HepG2 (cell line): ENCODE results near the gene KIAA0232. TPM values are rescaled to one million over a fixed set of nuclear protein-coding genes. Genes with fewer than 3 reads are reported as not detected.

Experiments used
- ATAC-seq: fragments of 200-7000 bp; cut with Tn5 transposase; 3 replicates; pipeline ENCODE4 v1.9.1; 2020; ENCODE audit warnings: mild to moderate bottlenecking, moderate library complexity
- BruUV-seq: library from RNA; stranded (reverse); fragments of 400-500 nt; replicated peaks from 2 replicates; lab custom pipeline; 2021; lab: Mats Ljungman, UMichigan
- CTCF ChIA-PET: fragments of 300-600 bp; formaldehyde crosslinking; extraction: SDS; loops from one replicate; lab custom pipeline; 2021; ENCODE audit warnings: low total read pairs, inconsistent platforms, low intra/inter-chr PET ratio; lab: Yijun Ruan, JAX
- POLR2A ChIA-PET: fragments of 350-600 bp; sonication (Branson Sonifier 250); formaldehyde crosslinking; loops from one replicate; lab custom pipeline; 2020; ENCODE audit warnings: antibody characterized with exemption, inconsistent platforms; lab: Yijun Ruan, JAX
- DNase-seq: peaks from one replicate; pipeline ENCODE4 v3.0.0-alpha.2; 2015; ENCODE audit warnings: low spot score
- FAIRE-seq: peaks from 3 replicates; lab custom pipeline; 2011; peaks lifted over from hg19 to GRCh38; lab: Jason Lieb, UNC
- H2AFZ ChIP-seq: one replicate; pipeline ENCODE4 v1.6.1; 2011; ENCODE audit warnings: low read length, inconsistent platforms
- H3K27ac ChIP-seq: fragments of 300-600 bp; 3 replicates; pipeline ENCODE4 v1.8.0; 2011; ENCODE audit warnings: mixed run types, mild to moderate bottlenecking, mixed read lengths, low read length, inconsistent platforms; ENCODE audit not compliant: insufficient read depth; ENCODE audit errors: extremely low read length
- H3K27me3 ChIP-seq, 2 experiments: fragments of 200-600 bp in 1 of 2; 2 replicates in 1 of 2; 3 replicates in 1 of 2; pipeline versions ENCODE4 v1.6.0 to v1.8.0; 2011; ENCODE audit warnings: low read length in 2 of 2, mild to moderate bottlenecking in 2 of 2, moderate library complexity in 2 of 2, inconsistent platforms in 1 of 2; ENCODE audit not compliant: insufficient read depth in 2 of 2, control insufficient read depth in 1 of 2
- H3K36me3 ChIP-seq, 2 experiments: fragments of 200-600 bp in 1 of 2; replicated peaks in 1 of 2; 2 replicates in 1 of 2; 3 replicates in 1 of 2; pipeline versions ENCODE4 v1.5.1 to v1.8.0; 2011; ENCODE audit warnings: low read length in 2 of 2, inconsistent platforms in 1 of 2; ENCODE audit not compliant: insufficient read depth in 2 of 2, control insufficient read depth in 1 of 2
- H3K4me1 ChIP-seq: 2 replicates; pipeline ENCODE4 v1.5.1; 2012; ENCODE audit warnings: low read length, inconsistent platforms; ENCODE audit not compliant: insufficient read depth
- H3K4me2 ChIP-seq: 2 replicates; pipeline ENCODE4 v1.6.0; 2011; ENCODE audit warnings: low read depth, low read length, inconsistent platforms
- H3K4me3 ChIP-seq, 3 experiments: fragments of 200-600 bp in 1 of 3; sonication (generic), shearing (Covaris generic) in 1 of 3; replicated peaks in 1 of 3; 2 replicates each; pipeline ENCODE4 v1.5.1; 2011 to 2016; ENCODE audit warnings: low read length in 3 of 3, inconsistent platforms in 2 of 3, low read depth in 2 of 3, mild to moderate bottlenecking in 2 of 3, control low read depth in 1 of 3, mixed read lengths in 1 of 3; ENCODE audit not compliant: insufficient read depth in 1 of 3
- H3K79me2 ChIP-seq: one replicate; pipeline ENCODE4 v1.6.1; 2011; ENCODE audit warnings: low read length, inconsistent platforms; ENCODE audit not compliant: insufficient read depth
- H3K9ac ChIP-seq: 2 replicates; pipeline ENCODE4 v1.6.0; 2011; ENCODE audit warnings: mild to moderate bottlenecking, low read depth, low read length, inconsistent platforms; ENCODE audit not compliant: insufficient read depth
- H3K9me3 ChIP-seq: 2 replicates; pipeline ENCODE4 v1.5.1; 2012; ENCODE audit warnings: mild to moderate bottlenecking, low read length
- H4K20me1 ChIP-seq: 2 replicates; pipeline ENCODE4 v1.6.0; 2011; ENCODE audit warnings: inconsistent platforms, mild to moderate bottlenecking, low read length, moderate library complexity; ENCODE audit not compliant: insufficient read depth
- ARHGAP35 ChIP-seq: sonication (generic); formaldehyde crosslinking; IDR thresholded peaks from 2 replicates; pipeline ENCODE4 v1.9.0; 2022; ENCODE audit warnings: mild to moderate bottlenecking, inconsistent platforms, moderate library complexity, missing genetic modification reagents, borderline replicate concordance
- HOXA3 ChIP-seq: sonication (generic); formaldehyde crosslinking; IDR thresholded peaks from 2 replicates; pipeline ENCODE4 v1.5.0; 2020; ENCODE audit warnings: missing genetic modification reagents
- RARA ChIP-seq: IDR thresholded peaks from 2 replicates; pipeline ENCODE4 v1.6.1; 2016; ENCODE audit warnings: missing genetic modification reagents, missing compliant biosample characterization
- TRIM24 ChIP-seq: sonication (generic); formaldehyde crosslinking; IDR thresholded peaks from 2 replicates; pipeline ENCODE4 v1.8.0; 2022; ENCODE audit warnings: mild to moderate bottlenecking, missing genetic modification reagents
- ZNF274 ChIP-seq: sonication (generic); formaldehyde crosslinking; IDR thresholded peaks from 2 replicates; pipeline ENCODE4 v1.5.1; 2020; ENCODE audit warnings: mild to moderate bottlenecking, missing genetic modification reagents
- ZNF891 ChIP-seq: sonication (generic); formaldehyde crosslinking; IDR thresholded peaks from 2 replicates; pipeline ENCODE4 v1.5.0; 2020; ENCODE audit warnings: mild to moderate bottlenecking, missing genetic modification reagents
- WGBS: methylation state at CpG from one replicate; pipeline ENCODE4 v1.1.6; 2017; ENCODE audit warnings: low lambda C conversion rate; 5-methylcytosine and 5-hydroxymethylcytosine counted together
- in situ Hi-C: cut with HindIII; loops from 2 replicates; pipeline ENCODE4 v1.10.0; 2017; ENCODE audit warnings: low pct_unique_long_range_greater_than_20kb; ENCODE audit not compliant: extremely low pct_ligation_motif_present
- intact Hi-C: fragments of 100-400 bp; cut with micrococcal nuclease; formaldehyde crosslinking; loops from one replicate; pipeline ENCODE4 v1.10.0; 2022; ENCODE audit not compliant: unreplicated experiment
- polyA plus RNA-seq, 8 experiments: library from polyadenylated mRNA; depleted of rRNA in 3 of 8; stranded (reverse) in 7 of 8; unstranded in 1 of 8; fragments of >200 nt; fragmentation: Illumina TruSeq in 4 of 8; extraction: Trizol in 4 of 8; gene quantifications; 2 replicates each; pipeline versions ENCODE4 v1.2.1 to v1.2.3, GENCODE V29; 2011 to 2016; ENCODE audit warnings: low read depth in 4 of 8, missing spikeins in 1 of 8, mixed read lengths in 1 of 8; ENCODE audit not compliant: insufficient read depth in 1 of 8
- total RNA-seq, 5 experiments: library from RNA; depleted of rRNA; stranded (reverse); fragments of >200 nt; fragmentation: Illumina TruSeq; extraction: Trizol; gene quantifications; 2 replicates each; pipeline ENCODE4 v1.2.3, GENCODE V29; 2016; ENCODE audit warnings: low read depth in 1 of 5
- TF ChIP-seq, protein P1 (sequence below): sonication (generic); formaldehyde crosslinking; IDR thresholded peaks from 2 replicates; pipeline ENCODE4 v1.4.0; 2020; ENCODE audit warnings: missing genetic modification reagents
- TF ChIP-seq, protein P2 (sequence below): sonication (generic); formaldehyde crosslinking; IDR thresholded peaks from 2 replicates; pipeline ENCODE4 v1.5.0; 2020; ENCODE audit warnings: mild to moderate bottlenecking, missing genetic modification reagents, moderate library complexity

KIAA0232 gene
- total and polyA plus RNA-seq, 2 of the 13 experiments (the other 11 are each of a cell fraction or from before 2014, with no cell fraction given): 7.8 to 17.1 TPM

DNA sequence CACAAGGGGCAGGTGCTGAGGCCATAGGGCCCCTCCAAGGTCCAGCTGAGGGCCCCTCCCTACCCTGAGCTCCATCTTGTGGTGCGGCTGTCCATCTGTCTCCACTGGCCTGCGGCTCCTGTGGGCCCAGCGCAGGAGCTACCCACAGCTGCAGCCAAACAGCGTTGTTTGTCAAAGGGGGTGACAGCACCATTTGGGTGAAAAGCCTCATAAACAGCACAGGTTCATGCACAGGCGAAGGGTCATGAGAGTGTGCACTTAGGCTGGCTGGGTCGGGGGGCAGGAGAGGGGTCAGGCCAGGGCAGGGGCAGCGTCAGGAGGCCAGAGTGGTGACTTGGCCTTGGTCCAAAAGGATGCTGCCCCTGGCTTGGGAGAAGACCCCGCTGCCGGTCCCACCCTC is 34.2 kb upstream of the KIAA0232 start:
- WGBS: 53% methylated on average over 6 of the region's 9 CpGs
- no peaks in the 10 kb centered on the region for H3K36me3 ChIP-seq
- peaks cover 76% of the 10 kb centered on the region for H3K4me1 ChIP-seq
- H3K9me3 ChIP-seq: no peaks in the 10 kb centered on the region
- ATAC-seq (no peak), DNase-seq (no peak), FAIRE-seq (no peak)
- no TSS peak for BruUV-seq
- POLR2A ChIA-PET: interaction anchor here (1.2 to 9.9 kb wide), 5 partner anchors 14 to 145 kb away, joined by 4 to 207 read pairs (median 18); no protein-coding TSS in a partner anchor
- no peaks in the 10 kb centered on the region for H4K20me1 ChIP-seq
- CTCF ChIA-PET: no interaction called here
- H3K79me2 ChIP-seq: no peaks in the 10 kb centered on the region
- no peak overlapping the region for H3K27ac ChIP-seq
- no peaks in the 10 kb centered on the region; a peak in 1 of 5 replicates for H3K27me3 ChIP-seq
- TF ChIP-seq ZNF891 (no peak), ARHGAP35 (peak; percentile 28; the same call in 1 of the 2 replicates), HOXA3 (CRISPR knock-in tag) (0 out of 2 replicates have a peak, but pooled peaks have one; percentile 1), RARA (CRISPR knock-in tag) (0 out of 2 replicates have a peak, but pooled peaks have one; percentile 14), ZNF274 (CRISPR knock-in tag) (0 out of 2 replicates have a peak, but pooled peaks have one; percentile 42), TRIM24 (CRISPR knock-in tag) (no peak)
- TF ChIP-seq, protein P1, sequence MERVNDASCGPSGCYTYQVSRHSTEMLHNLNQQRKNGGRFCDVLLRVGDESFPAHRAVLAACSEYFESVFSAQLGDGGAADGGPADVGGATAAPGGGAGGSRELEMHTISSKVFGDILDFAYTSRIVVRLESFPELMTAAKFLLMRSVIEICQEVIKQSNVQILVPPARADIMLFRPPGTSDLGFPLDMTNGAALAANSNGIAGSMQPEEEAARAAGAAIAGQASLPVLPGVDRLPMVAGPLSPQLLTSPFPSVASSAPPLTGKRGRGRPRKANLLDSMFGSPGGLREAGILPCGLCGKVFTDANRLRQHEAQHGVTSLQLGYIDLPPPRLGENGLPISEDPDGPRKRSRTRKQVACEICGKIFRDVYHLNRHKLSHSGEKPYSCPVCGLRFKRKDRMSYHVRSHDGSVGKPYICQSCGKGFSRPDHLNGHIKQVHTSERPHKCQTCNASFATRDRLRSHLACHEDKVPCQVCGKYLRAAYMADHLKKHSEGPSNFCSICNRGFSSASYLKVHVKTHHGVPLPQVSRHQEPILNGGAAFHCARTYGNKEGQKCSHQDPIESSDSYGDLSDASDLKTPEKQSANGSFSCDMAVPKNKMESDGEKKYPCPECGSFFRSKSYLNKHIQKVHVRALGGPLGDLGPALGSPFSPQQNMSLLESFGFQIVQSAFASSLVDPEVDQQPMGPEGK: 0 out of 2 replicates have a peak, but pooled peaks have one; percentile 15
- TF ChIP-seq, protein P2, sequence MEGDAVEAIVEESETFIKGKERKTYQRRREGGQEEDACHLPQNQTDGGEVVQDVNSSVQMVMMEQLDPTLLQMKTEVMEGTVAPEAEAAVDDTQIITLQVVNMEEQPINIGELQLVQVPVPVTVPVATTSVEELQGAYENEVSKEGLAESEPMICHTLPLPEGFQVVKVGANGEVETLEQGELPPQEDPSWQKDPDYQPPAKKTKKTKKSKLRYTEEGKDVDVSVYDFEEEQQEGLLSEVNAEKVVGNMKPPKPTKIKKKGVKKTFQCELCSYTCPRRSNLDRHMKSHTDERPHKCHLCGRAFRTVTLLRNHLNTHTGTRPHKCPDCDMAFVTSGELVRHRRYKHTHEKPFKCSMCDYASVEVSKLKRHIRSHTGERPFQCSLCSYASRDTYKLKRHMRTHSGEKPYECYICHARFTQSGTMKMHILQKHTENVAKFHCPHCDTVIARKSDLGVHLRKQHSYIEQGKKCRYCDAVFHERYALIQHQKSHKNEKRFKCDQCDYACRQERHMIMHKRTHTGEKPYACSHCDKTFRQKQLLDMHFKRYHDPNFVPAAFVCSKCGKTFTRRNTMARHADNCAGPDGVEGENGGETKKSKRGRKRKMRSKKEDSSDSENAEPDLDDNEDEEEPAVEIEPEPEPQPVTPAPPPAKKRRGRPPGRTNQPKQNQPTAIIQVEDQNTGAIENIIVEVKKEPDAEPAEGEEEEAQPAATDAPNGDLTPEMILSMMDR (CRISPR knock-in tag): peak; percentile 13; the same call in 1 of the 2 replicates
- H2AFZ ChIP-seq: no peak overlapping the region
- peak overlapping the region in 1 of 3 experiments; percentile 77; a peak in 1 of 6 replicates for H3K4me3 ChIP-seq
- in situ Hi-C loops: no loop called here
- intact Hi-C loops: no loop called here
- peak overlapping the region; percentile 82 for H3K4me2 ChIP-seq
- 0 out of 2 replicates have a peak overlapping the region, but pooled peaks have one; percentile 65 for H3K9ac ChIP-seq
